ENCODE results near the gene TCF7L1.

- TF ChIP-seq CTCF (IDR thresholded peaks at IDR 0.05) (no peak), POLR2AphosphoS5 (IDR thresholded peaks at IDR 0.05; ENCODE audit: low read depth, low read length) (no peak), SIN3A (IDR thresholded peaks at IDR 0.05; ENCODE audit: borderline replicate concordance, insufficient read depth, low read depth, low read length) (no peak), REST (IDR thresholded peaks at IDR 0.05; ENCODE audit: insufficient read depth in 1 of 2, low read depth in 2 of 2, low read length in 1 of 2) (no peak)
Measured at GRCh38 chr2:85212841-85213240, 79.6 kb downstream of the TCF7L1 start.

Data from Panc1 (cell line).